Uterus (tissue), 4 donors: ENCODE data around the gene PLIN1. TPM values are rescaled to one million over a fixed set of nuclear protein-coding genes. Genes with fewer than 3 reads are reported as not detected.

Source experiments
- DNase-seq, 2 donors: peaks; one replicate each; pipeline ENCODE4 v3.0.0-alpha.2; 2019 to 2020
- H3K27ac ChIP-seq, 2 donors: fragments of 200-600 bp; sonication (generic); 1 replicate in 1 of 2; 2 replicates in 1 of 2; pipeline ENCODE4 v1.5.1; 2016 to 2018
- H3K27me3 ChIP-seq, 2 donors: fragments of 200-600 bp; sonication (generic); one replicate each; pipeline ENCODE4 v1.5.1; 2018 to 2019; ENCODE audit warnings: control low read depth in 1 of 2
- H3K36me3 ChIP-seq, 2 donors: fragments of 200-600 bp; sonication (generic); one replicate each; pipeline ENCODE4 v1.5.1; 2019; ENCODE audit warnings: control low read depth in 1 of 2
- H3K4me1 ChIP-seq, 2 donors: fragments of 200-600 bp; sonication (generic); one replicate each; pipeline ENCODE4 v1.5.1; 2018 to 2019; ENCODE audit warnings: control low read depth in 1 of 2
- H3K4me3 ChIP-seq, 2 donors: fragments of 200-600 bp; sonication (generic); 1 replicate in 1 of 2; 2 replicates in 1 of 2; pipeline ENCODE4 v1.5.1; 2018 to 2019; ENCODE audit warnings: mild to moderate bottlenecking in 1 of 2
- H3K9me3 ChIP-seq, 2 donors: fragments of 200-600 bp; sonication (generic); one replicate each; pipeline ENCODE4 v1.5.1; 2019; ENCODE audit warnings: control low read depth in 1 of 2
- CTCF ChIP-seq, 4 experiments: fragments of 200-600 bp in 2 of 4; fragments of 450-650 bp in 2 of 4; sonication (generic) in 2 of 4; IDR thresholded peaks; one replicate each; pipeline ENCODE4 v1.5.1; 2016 to 2019; ENCODE audit warnings: antibody characterized with exemption in 4 of 4, mild to moderate bottlenecking in 2 of 4, moderate library complexity in 1 of 4
- POLR2A ChIP-seq, 2 donors: fragments of 450-650 bp; IDR thresholded peaks; one replicate each; pipeline ENCODE4 v1.6.1; 2016; ENCODE audit warnings: antibody characterized with exemption in 2 of 2, mild to moderate bottlenecking in 1 of 2, moderate library complexity in 1 of 2
- intact Hi-C: fragments of 100-400 bp; cut with DNase I; formaldehyde crosslinking; loops from one replicate; pipeline ENCODE4 v1.15.1; 2023; ENCODE audit warnings: low total_unique reads
- total RNA-seq, 4 donors: library from RNA; depleted of rRNA in 3 of 4; stranded (reverse); fragments of >200 nt in 3 of 4; gene quantifications; one replicate each; pipeline versions ENCODE4 v1.1.0 to v1.2.4, GENCODE V29; 2014 to 2023
- donor health status: DM: yes; HTN: yes; CAD: no.

Gene PLIN1
- total RNA-seq, 4 donors from 2014 or later = 0.26 to 1.3 (median 0.48) TPM; not detected in 1

GRCh38 chr15:89669309-89669865 lies 9.8 kb downstream of the PLIN1 start:
- intact Hi-C loops = no loop called here
- TF ChIP-seq CTCF (IDR thresholded peaks at IDR 0.05) = no peak
- TF ChIP-seq POLR2A (IDR thresholded peaks at IDR 0.05) = no peak
- no peak overlapping the region for H3K27ac ChIP-seq
- H3K4me1 ChIP-seq = peaks cover 0 to 10% of the 10 kb centered on the region in 2 donors
- no peaks in the 10 kb centered on the region for H3K9me3 ChIP-seq
- H3K36me3 ChIP-seq = no peaks in the 10 kb centered on the region
- DNase-seq = no peak
- no peaks in the 10 kb centered on the region for H3K27me3 ChIP-seq
- no peak overlapping the region for H3K4me3 ChIP-seq

DNA sequence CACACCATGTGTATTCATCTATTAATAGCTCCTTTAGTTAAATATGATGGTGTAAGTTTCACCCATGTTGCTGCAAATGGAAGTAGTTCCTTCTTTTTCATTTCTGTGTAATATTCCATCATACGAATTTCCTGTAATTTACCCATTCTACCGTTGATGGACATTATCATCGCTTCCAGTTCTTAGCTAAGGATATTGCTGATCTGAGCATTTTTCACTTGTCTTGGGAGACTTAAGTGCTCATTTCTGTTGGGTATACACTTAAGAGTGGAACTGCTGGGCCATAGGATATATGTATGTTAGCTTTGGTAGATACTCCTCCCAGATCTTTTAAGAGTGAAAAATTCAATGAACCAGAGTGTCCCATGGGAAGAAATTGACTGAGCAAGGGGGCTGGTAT lies 11.0 kb downstream of the PLIN1 start:
- intact Hi-C loops = no loop called here
- Histone ChIP-seq H3K27me3 (no peaks in the 10 kb centered on the region), H3K4me1 (peaks cover 0 to 11% of the 10 kb centered on the region in 2 donors), H3K27ac (no peak overlapping the region), H3K9me3 (no peaks in the 10 kb centered on the region), H3K4me3 (no peak overlapping the region), H3K36me3 (no peaks in the 10 kb centered on the region)
- no peak for DNase-seq
- TF ChIP-seq CTCF (IDR thresholded peaks at IDR 0.05) = no peak

- Histone ChIP-seq H3K27me3 (no peaks in the 10 kb centered on the region), H3K27ac (no peak overlapping the region), H3K36me3 (no peaks in the 10 kb centered on the region), H3K9me3 (no peaks in the 10 kb centered on the region), H3K4me1 (peaks cover 0 to 11% of the 10 kb centered on the region in 2 donors), H3K4me3 (no peak overlapping the region)
- no peak for DNase-seq
- intact Hi-C loops = no loop called here
- TF ChIP-seq POLR2A (IDR thresholded peaks at IDR 0.05) (no peak), CTCF (IDR thresholded peaks at IDR 0.05) (no peak)
Measured at GRCh38 chr15:89667706-89667960, 11.5 kb downstream of the PLIN1 start.

DNA sequence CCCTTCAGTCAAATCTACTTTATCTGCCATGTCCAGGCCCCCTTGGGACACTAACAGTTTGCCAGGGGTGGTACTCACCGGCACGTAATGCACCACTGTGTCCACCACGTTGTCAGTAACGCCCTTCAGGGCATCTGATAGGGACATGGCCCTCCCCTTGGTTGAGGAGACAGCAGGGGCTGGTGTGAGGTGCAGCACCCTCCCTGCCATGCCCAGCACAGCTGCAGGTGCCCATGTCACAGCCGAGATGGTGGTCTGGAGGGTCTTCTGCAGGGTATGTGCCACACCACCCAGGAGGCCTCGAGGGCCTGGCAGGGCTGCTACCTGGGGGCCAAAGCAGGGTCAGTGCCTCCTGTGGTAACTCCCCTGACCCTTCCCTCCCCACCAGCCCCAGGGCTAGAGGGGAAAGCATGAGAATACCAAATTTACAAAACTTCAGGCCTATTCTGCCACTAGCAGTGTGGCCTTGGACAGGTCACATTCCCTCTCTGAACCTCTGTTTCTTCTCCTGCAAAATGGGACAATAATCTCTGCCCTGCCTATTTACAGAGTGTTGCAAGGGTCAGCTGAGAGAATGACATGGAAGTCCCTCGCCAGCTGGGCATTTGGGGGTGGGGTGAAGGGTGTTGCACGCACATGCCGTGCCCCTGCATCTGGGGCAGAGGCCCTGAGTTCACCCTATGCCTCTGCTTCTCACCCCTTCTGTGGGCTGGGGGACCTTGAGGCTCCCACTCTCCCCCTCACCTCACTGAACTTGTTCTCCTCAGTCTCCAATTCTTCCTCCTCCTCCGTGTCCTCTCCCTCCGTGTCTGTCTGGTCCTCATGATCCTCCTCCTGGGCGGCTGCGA lies 12.1 kb downstream of the PLIN1 start:
- peaks cover 0 to 11% of the 10 kb centered on the region in 2 donors for H3K4me1 ChIP-seq
- H3K27me3 ChIP-seq = no peaks in the 10 kb centered on the region
- no peaks in the 10 kb centered on the region for H3K36me3 ChIP-seq
- H3K27ac ChIP-seq = no peak overlapping the region
- no peak overlapping the region for H3K4me3 ChIP-seq
- intact Hi-C loops = no loop called here
- no peak for TF ChIP-seq CTCF (IDR thresholded peaks at IDR 0.05)
- TF ChIP-seq POLR2A (IDR thresholded peaks at IDR 0.05) = no peak
- no peak for DNase-seq
- H3K9me3 ChIP-seq = no peaks in the 10 kb centered on the region

- Histone ChIP-seq H3K4me1 (peaks cover 0 to 11% of the 10 kb centered on the region in 2 donors), H3K27me3 (no peaks in the 10 kb centered on the region), H3K4me3 (no peak overlapping the region), H3K27ac (peak overlapping the region; percentile 81 to 89), H3K36me3 (no peaks in the 10 kb centered on the region), H3K9me3 (no peaks in the 10 kb centered on the region)
- TF ChIP-seq POLR2A (IDR thresholded peaks at IDR 0.05) (no peak), CTCF (IDR thresholded peaks at IDR 0.05) (no peak)
- intact Hi-C loops = no loop called here
- DNase-seq = no peak
Measured at GRCh38 chr15:89666184-89666857, 12.8 kb downstream of the PLIN1 start.
